ENCODE data around the gene RTCA.

- TF ChIP-seq CTCF (conservative IDR thresholded peaks at IDR 0.05; ENCODE audit: low read depth, low read length) (no peak), EZH2phosphoT487 (IDR thresholded peaks at IDR 0.05; ENCODE audit: borderline replicate concordance, low read length) (no peak)
Measured at GRCh38 chr1:100323419-100324106, 57.5 kb downstream of the RTCA start.

Measured in PC-3 (cell line).